PC-9 (cell line): Measurements from ENCODE around the gene GALNT7.

Experiments
- EZH2 ChIP-seq: fragments of 200-600 bp; sonication (generic); IDR thresholded peaks from 2 replicates; pipeline ENCODE4 v1.8.0; 2017; ENCODE audit warnings: antibody characterized with exemption, low read depth
- TF ChIP-seq, protein P1 (sequence below): fragments of 200-600 bp; sonication (generic); conservative IDR thresholded peaks from 2 replicates; pipeline ENCODE4 v1.6.1; 2017; ENCODE audit warnings: mixed run types, antibody characterized with exemption, mild to moderate bottlenecking, moderate library complexity

DNA sequence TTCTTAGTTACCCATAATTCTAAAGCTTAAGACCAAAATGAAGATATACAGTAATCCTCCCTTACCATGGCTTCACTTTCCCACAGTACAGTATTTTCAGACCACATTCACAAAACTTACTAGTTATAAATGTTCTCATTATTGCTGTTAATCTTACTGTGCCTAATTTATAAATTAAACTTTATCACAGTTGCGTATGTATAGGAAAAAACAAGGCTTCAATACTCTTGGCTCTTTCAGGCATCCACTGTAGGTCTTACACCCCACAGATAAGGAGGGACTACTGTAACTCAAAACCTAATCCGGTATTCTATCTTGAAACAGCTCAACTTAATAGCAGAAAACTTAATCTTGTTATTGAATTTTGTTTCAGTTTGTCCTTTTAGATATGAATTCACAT is 162.0 kb downstream of the GALNT7 start:
- TF ChIP-seq, protein P1, sequence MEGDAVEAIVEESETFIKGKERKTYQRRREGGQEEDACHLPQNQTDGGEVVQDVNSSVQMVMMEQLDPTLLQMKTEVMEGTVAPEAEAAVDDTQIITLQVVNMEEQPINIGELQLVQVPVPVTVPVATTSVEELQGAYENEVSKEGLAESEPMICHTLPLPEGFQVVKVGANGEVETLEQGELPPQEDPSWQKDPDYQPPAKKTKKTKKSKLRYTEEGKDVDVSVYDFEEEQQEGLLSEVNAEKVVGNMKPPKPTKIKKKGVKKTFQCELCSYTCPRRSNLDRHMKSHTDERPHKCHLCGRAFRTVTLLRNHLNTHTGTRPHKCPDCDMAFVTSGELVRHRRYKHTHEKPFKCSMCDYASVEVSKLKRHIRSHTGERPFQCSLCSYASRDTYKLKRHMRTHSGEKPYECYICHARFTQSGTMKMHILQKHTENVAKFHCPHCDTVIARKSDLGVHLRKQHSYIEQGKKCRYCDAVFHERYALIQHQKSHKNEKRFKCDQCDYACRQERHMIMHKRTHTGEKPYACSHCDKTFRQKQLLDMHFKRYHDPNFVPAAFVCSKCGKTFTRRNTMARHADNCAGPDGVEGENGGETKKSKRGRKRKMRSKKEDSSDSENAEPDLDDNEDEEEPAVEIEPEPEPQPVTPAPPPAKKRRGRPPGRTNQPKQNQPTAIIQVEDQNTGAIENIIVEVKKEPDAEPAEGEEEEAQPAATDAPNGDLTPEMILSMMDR, result no peak
- TF ChIP-seq EZH2, result no peak
